Activated CD4-positive, alpha-beta T cell treated with anti-CD3 and anti-CD28 coated beads, Interleukin-2, amount 50 U/mL, for 24 hours (primary cell): Measurements from ENCODE around the gene HS6ST1.

Experiments
- DNase-seq, 2 donors: peaks; one replicate each; pipeline ENCODE4 v3.0.0-alpha.2; 2020; ENCODE audit warnings: low read depth in 1 of 2, low spot score in 1 of 2

Gene HS6ST1

GRCh38 chr2:128318776-128319464, at the start of gene HS6ST1:
HS6ST1 (minus strand) TSS chr2:128318868; CDS start chr2:128318563, 305 bp downstream.
- DNase-seq, result peak; percentile 76 to 77

- no peak for DNase-seq
These were observed 49.1 kb upstream of the HS6ST1 start for GRCh38 chr2:128367601-128368359.

GRCh38 chr2:128366713-128367511, 48.2 kb upstream of the HS6ST1 start:
- no peak for DNase-seq

- DNase-seq, result no peak
These were observed 46.7 kb upstream of the HS6ST1 start for GRCh38 chr2:128365217-128365905.

- DNase-seq, result no peak
These were observed 45.8 kb upstream of the HS6ST1 start for GRCh38 chr2:128364441-128364911.

- DNase-seq, result no peak
These were observed 45.3 kb upstream of the HS6ST1 start for GRCh38 chr2:128363934-128364361.

GRCh38 chr2:128362889-128363228, 44.2 kb upstream of the HS6ST1 start:
- DNase-seq, result no peak

GRCh38 chr2:128362176-128362888, 43.7 kb upstream of the HS6ST1 start:
- DNase-seq, result no peak

GRCh38 chr2:128361376-128362131, 42.9 kb upstream of the HS6ST1 start:
- no peak for DNase-seq

- DNase-seq, result no peak
These were observed 42.0 kb upstream of the HS6ST1 start for GRCh38 chr2:128360711-128361110.

GRCh38 chr2:128359841-128360240, 41.2 kb upstream of the HS6ST1 start:
- DNase-seq, result no peak

GRCh38 chr2:128358941-128359731, 40.5 kb upstream of the HS6ST1 start:
- no peak for DNase-seq

GRCh38 chr2:128357506-128358370, 39.1 kb upstream of the HS6ST1 start:
- DNase-seq, result no peak

- DNase-seq, result no peak
These were observed 37.5 kb upstream of the HS6ST1 start for GRCh38 chr2:128356127-128356526.

GRCh38 chr2:128354726-128355470, 36.2 kb upstream of the HS6ST1 start:
- no peak for DNase-seq

- DNase-seq, result no peak
These were observed 35.5 kb upstream of the HS6ST1 start for GRCh38 chr2:128354161-128354560.

GRCh38 chr2:128350736-128351135, 32.1 kb upstream of the HS6ST1 start:
- DNase-seq, result no peak
